Spleen (tissue), 11 donors: ENCODE data around the gene EML5. TPM values are rescaled to one million over a fixed set of nuclear protein-coding genes. Genes with fewer than 3 reads are reported as not detected.

Experiments used
- DNase-seq: peaks from one replicate; pipeline ENCODE4 v3.0.0-alpha.2; 2020
- H3K27ac ChIP-seq, 8 donors: fragments of 200-600 bp; sonication (generic) in 7 of 8; 1 replicate in 4 of 8; 2 replicates in 4 of 8; pipeline versions ENCODE4 v1.5.0 to v1.8.0; 2016 to 2021; ENCODE audit warnings: inconsistent platforms in 4 of 8, mild to moderate bottlenecking in 4 of 8, moderate library complexity in 1 of 8
- H3K27me3 ChIP-seq, 7 donors: fragments of 200-600 bp; sonication (generic) in 6 of 7; replicated peaks in 1 of 7; 1 replicate in 4 of 7; 2 replicates in 3 of 7; pipeline versions ENCODE4 v1.5.0 to v1.8.0; 2016 to 2021; ENCODE audit warnings: inconsistent platforms in 3 of 7, mild to moderate bottlenecking in 1 of 7
- H3K36me3 ChIP-seq, 6 donors: fragments of 200-600 bp; sonication (generic) in 5 of 6; 1 replicate in 4 of 6; 2 replicates in 2 of 6; pipeline versions ENCODE4 v1.5.0 to v1.8.0; 2016 to 2021; ENCODE audit warnings: inconsistent platforms in 2 of 6
- H3K4me1 ChIP-seq, 6 donors: fragments of 200-600 bp; sonication (generic) in 5 of 6; 1 replicate in 3 of 6; 2 replicates in 3 of 6; pipeline versions ENCODE4 v1.5.0 to v1.8.0; 2016 to 2021; ENCODE audit warnings: inconsistent platforms in 3 of 6
- H3K4me3 ChIP-seq, 8 donors: fragments of 200-600 bp; sonication (generic) in 7 of 8; 1 replicate in 4 of 8; 2 replicates in 4 of 8; pipeline versions ENCODE4 v1.5.0 to v1.8.0; 2016 to 2021; ENCODE audit warnings: inconsistent platforms in 4 of 8, mild to moderate bottlenecking in 4 of 8, moderate library complexity in 2 of 8
- H3K9me3 ChIP-seq, 8 donors: fragments of 200-600 bp; sonication (generic) in 7 of 8; 1 replicate in 4 of 8; 2 replicates in 4 of 8; pipeline versions ENCODE4 v1.5.0 to v1.8.0; 2016 to 2021; ENCODE audit warnings: inconsistent platforms in 4 of 8
- CTCF ChIP-seq, 11 experiments: fragments of 200-600 bp in 7 of 11; fragments of 450-650 bp in 4 of 11; sonication (generic) in 4 of 11; IDR thresholded peaks in 8 of 11; conservative IDR thresholded peaks in 3 of 11; 1 replicate in 7 of 11; 2 replicates in 4 of 11; pipeline versions ENCODE4 v1.4.0 to v1.8.0; 2016 to 2021; ENCODE audit warnings: antibody characterized with exemption in 11 of 11, inconsistent platforms in 4 of 11, mild to moderate bottlenecking in 1 of 11
- POLR2A ChIP-seq, 3 donors: fragments of 450-650 bp; IDR thresholded peaks; one replicate each; pipeline ENCODE4 v1.5.1; 2017; ENCODE audit warnings: antibody characterized with exemption in 3 of 3, mild to moderate bottlenecking in 1 of 3
- POLR2AphosphoS5 ChIP-seq, 3 donors: sonication (generic); formaldehyde crosslinking; IDR thresholded peaks; one replicate each; pipeline ENCODE4 v1.5.1; 2017; ENCODE audit warnings: antibody characterized with exemption in 3 of 3
- WGBS, 5 donors: extraction: QIAGEN DNeasy Blood & Tissue Kit in 3 of 5; methylation state at CpG; one replicate each; pipeline versions ENCODE4 v1.1.5 to v1.1.7; 2013 to 2018; 5-methylcytosine and 5-hydroxymethylcytosine counted together
- intact Hi-C: fragments of 100-400 bp; cut with DNase I; formaldehyde crosslinking; loops from one replicate; pipeline ENCODE4 v1.15.0; 2023; ENCODE audit warnings: low total_unique reads
- polyA plus RNA-seq, 3 donors: library from polyadenylated mRNA; stranded (reverse); fragments of 200-250 nt; gene quantifications; one replicate each; pipeline ENCODE4 v1.2.1, GENCODE V29; 2013
- total RNA-seq, 7 donors: library from RNA; depleted of rRNA in 3 of 7; stranded (reverse); fragments of >200 nt in 3 of 7; fragmentation: NEBNext Ultra II Directional in 4 of 7; extraction: Animal tissue kit (Norgen Biotek cat#: 25700) in 4 of 7; gene quantifications; one replicate each; pipeline versions ENCODE4 v1.1.0 to v1.2.1, GENCODE V29; 2016 to 2021
- donor health status: healthy with polysubstance abuse.
- donor health status: DM: no; HTN: no; CAD: no; lungs with moderate emphysema.
- donor health status: DM: no; HTN: no; CAD: no.
- donor health status: Bipolar disorder and iron deficiency.
- donor health status: healthy.
- donor health status: DM: no; HTN: no; CAD: no.
- donor health status: DM: yes; HTN: yes; CAD: no.

EML5 gene
- total and polyA plus RNA-seq, 10 donors: 0.21 to 3.8 (median 2.5) TPM

GRCh38 chr14:88737245-88737644, 55.5 kb downstream of the EML5 start:
- intact Hi-C loops: no loop called here
- H3K4me1 ChIP-seq: no peaks in the 10 kb centered on the region
- peaks cover 0 to 16% (median 0%) of the 10 kb centered on the region in 6 donors for H3K36me3 ChIP-seq
- TF ChIP-seq POLR2AphosphoS5 (IDR thresholded peaks at IDR 0.05) (no peak), CTCF (IDR thresholded peaks at IDR 0.05 in 8 of 11, conservative IDR thresholded peaks at IDR 0.05 in 3 of 11) (no peak), POLR2A (IDR thresholded peaks at IDR 0.05) (no peak)
- H3K4me3 ChIP-seq: no peak overlapping the region
- no peaks in the 10 kb centered on the region for H3K27me3 ChIP-seq
- 91 to 99% (median 94%) methylated on average over 9 of the region's 9 CpGs for WGBS, 5 donors
- H3K9me3 ChIP-seq: no peaks in the 10 kb centered on the region
- no peak overlapping the region for H3K27ac ChIP-seq
- DNase-seq: no peak

- Histone ChIP-seq H3K27me3 (no peaks in the 10 kb centered on the region), H3K4me1 (no peaks in the 10 kb centered on the region), H3K27ac (no peak overlapping the region), H3K36me3 (peaks cover 0 to 16% (median 0%) of the 10 kb centered on the region in 6 donors), H3K4me3 (no peak overlapping the region), H3K9me3 (no peaks in the 10 kb centered on the region)
- no peak for DNase-seq
- TF ChIP-seq POLR2AphosphoS5 (IDR thresholded peaks at IDR 0.05) (no peak), POLR2A (IDR thresholded peaks at IDR 0.05) (no peak), CTCF (IDR thresholded peaks at IDR 0.05 in 8 of 11, conservative IDR thresholded peaks at IDR 0.05 in 3 of 11) (no peak)
- intact Hi-C loops: no loop called here
- WGBS, 5 donors: 84 to 91% (median 86%) methylated on average over 2 of the region's 2 CpGs
Measured at GRCh38 chr14:88733121-88733520, 59.6 kb downstream of the EML5 start.

- Histone ChIP-seq H3K4me3 (no peak overlapping the region), H3K27me3 (no peaks in the 10 kb centered on the region), H3K4me1 (no peaks in the 10 kb centered on the region), H3K9me3 (no peaks in the 10 kb centered on the region), H3K36me3 (no peaks in the 10 kb centered on the region), H3K27ac (no peak overlapping the region)
- intact Hi-C loops: no loop called here
- TF ChIP-seq POLR2AphosphoS5 (IDR thresholded peaks at IDR 0.05): no peak
- no peak for TF ChIP-seq CTCF (IDR thresholded peaks at IDR 0.05 in 8 of 11, conservative IDR thresholded peaks at IDR 0.05 in 3 of 11)
- DNase-seq: no peak
Measured at GRCh38 chr14:88729159-88729558, 63.6 kb downstream of the EML5 start.

GRCh38 chr14:88727057-88727456, 65.7 kb downstream of the EML5 start:
- 92 to 99% (median 94%) methylated on average over 4 of the region's 4 CpGs for WGBS, 5 donors
- no peaks in the 10 kb centered on the region for H3K27me3 ChIP-seq
- intact Hi-C loops: no loop called here
- H3K9me3 ChIP-seq: no peaks in the 10 kb centered on the region
- no peak overlapping the region for H3K27ac ChIP-seq
- no peaks in the 10 kb centered on the region for H3K36me3 ChIP-seq
- no peak for DNase-seq
- no peak for TF ChIP-seq POLR2AphosphoS5 (IDR thresholded peaks at IDR 0.05)
- H3K4me3 ChIP-seq: no peak overlapping the region
- no peaks in the 10 kb centered on the region for H3K4me1 ChIP-seq

- H3K4me3 ChIP-seq: no peak overlapping the region
- DNase-seq: no peak
- H3K36me3 ChIP-seq: no peaks in the 10 kb centered on the region
- 78 to 88% (median 80%) methylated on average over 2 of the region's 2 CpGs for WGBS, 5 donors
- H3K4me1 ChIP-seq: no peaks in the 10 kb centered on the region
- TF ChIP-seq POLR2AphosphoS5 (IDR thresholded peaks at IDR 0.05) (no peak), CTCF (IDR thresholded peaks at IDR 0.05 in 8 of 11, conservative IDR thresholded peaks at IDR 0.05 in 3 of 11) (no peak), POLR2A (IDR thresholded peaks at IDR 0.05) (no peak)
- H3K27me3 ChIP-seq: no peaks in the 10 kb centered on the region
- no peaks in the 10 kb centered on the region for H3K9me3 ChIP-seq
- intact Hi-C loops: no loop called here
- no peak overlapping the region for H3K27ac ChIP-seq
Measured at GRCh38 chr14:88710709-88711108, 82.0 kb downstream of the EML5 start.
